ENCODE measurements around the gene NUDT11.
"Not testable (repeated sequence)": the region's sequence is repeated elsewhere in the genome, so short reads cannot be mapped to it uniquely, and the experiment has no call there.

NUDT11 gene

DNA sequence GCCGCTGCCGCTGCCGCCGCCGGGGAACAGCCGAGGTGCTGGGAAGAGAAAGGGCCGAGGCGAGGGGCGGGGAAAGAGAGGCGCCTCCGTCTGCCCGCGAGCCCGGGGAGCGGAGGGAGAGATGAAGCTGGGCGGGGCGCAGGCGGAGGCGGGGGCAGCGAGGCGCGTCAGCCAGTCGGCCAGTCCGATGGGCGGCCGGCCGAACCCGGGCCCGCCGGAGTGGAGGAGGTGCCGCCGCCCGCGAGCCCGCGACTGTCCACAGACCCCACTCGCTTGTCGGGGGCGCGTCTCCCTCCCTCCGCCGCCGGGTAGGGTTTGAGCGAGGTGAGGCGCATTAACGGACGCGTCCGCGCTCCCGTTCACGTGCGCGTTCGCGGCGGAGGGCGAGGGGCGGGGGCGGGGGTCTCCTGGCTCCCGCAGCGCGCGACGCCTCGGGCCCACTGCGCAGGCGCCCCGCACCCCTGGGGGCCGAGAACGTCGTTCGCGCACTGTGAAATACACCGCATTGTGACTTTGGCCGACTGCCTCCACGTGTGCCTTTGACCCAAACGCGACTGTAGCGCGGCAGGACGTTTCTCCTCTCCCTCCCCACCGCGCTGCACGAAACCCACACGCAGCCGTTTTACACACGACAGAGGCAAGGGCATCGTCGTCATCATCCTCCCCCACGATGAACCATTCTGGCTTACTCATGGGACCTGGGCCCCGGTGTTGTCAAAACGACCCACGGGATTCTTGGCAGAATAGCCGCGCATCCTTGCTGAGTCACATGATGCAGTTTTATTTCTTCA, at the start of gene NUDT11:
Gene NUDT11, minus strand, starts transcription at position 92 of the 791 bp plus-strand sequence. CDS start 148 bp downstream, outside the sequence.
- Mint-ChIP-seq H3K27me3 (ENCODE audit: low read depth, poor library complexity) (peaks cover 4% of the 10 kb centered on the region), H3K27ac (peak within 1 kb of the TSS; percentile 84)

DNA sequence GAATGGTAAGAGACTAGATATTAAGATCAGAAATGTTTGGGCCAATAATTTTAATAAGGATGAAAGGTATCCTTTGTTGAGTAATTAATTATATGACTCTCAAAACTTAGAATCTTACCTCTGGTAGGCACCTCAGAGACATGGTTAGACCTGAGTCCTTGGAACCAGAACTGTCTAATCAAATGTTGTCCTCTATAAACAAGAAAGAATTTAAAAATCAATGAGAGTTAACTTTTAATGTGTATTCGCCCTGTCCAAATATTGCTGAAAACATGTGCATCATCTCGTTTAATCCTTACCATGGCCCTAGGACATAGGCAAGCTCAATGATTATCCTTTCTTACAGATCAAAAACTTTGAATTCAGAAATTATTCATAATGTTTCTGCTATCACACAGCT, 24.0 kb upstream of the NUDT11 start:
- Mint-ChIP-seq H3K27me3 (ENCODE audit: low read depth, poor library complexity) (peaks cover 10% of the 10 kb centered on the region), H3K27ac (no peak overlapping the region), H3K4me1 (no peaks in the 10 kb centered on the region), H3K9me3 (peaks cover 37% of the 10 kb centered on the region), H3K4me3 (no peak overlapping the region), H3K36me3 (ENCODE audit: low read depth) (no peaks in the 10 kb centered on the region)
- no peak for DNase-seq
- TF ChIP-seq, protein P1, sequence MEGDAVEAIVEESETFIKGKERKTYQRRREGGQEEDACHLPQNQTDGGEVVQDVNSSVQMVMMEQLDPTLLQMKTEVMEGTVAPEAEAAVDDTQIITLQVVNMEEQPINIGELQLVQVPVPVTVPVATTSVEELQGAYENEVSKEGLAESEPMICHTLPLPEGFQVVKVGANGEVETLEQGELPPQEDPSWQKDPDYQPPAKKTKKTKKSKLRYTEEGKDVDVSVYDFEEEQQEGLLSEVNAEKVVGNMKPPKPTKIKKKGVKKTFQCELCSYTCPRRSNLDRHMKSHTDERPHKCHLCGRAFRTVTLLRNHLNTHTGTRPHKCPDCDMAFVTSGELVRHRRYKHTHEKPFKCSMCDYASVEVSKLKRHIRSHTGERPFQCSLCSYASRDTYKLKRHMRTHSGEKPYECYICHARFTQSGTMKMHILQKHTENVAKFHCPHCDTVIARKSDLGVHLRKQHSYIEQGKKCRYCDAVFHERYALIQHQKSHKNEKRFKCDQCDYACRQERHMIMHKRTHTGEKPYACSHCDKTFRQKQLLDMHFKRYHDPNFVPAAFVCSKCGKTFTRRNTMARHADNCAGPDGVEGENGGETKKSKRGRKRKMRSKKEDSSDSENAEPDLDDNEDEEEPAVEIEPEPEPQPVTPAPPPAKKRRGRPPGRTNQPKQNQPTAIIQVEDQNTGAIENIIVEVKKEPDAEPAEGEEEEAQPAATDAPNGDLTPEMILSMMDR (IDR thresholded peaks at IDR 0.05), result no peak

More for the DNA sequence above, at the start of gene NUDT11:
- H3K4me1 Mint-ChIP-seq, result peaks cover 18% of the 10 kb centered on the region
- H3K4me3 Mint-ChIP-seq, result peak within 1 kb of the TSS; percentile 85
- TF ChIP-seq, protein P1 (IDR thresholded peaks at IDR 0.05), result no peak
- H3K36me3 Mint-ChIP-seq (ENCODE audit: low read depth), result no peaks in the 10 kb centered on the region
- DNase-seq, result peak; percentile 85
- peaks cover 36% of the 10 kb centered on the region for H3K9me3 Mint-ChIP-seq

GRCh38 chrX:51519131-51519530, 22.7 kb upstream of the NUDT11 start:
- H3K4me1 Mint-ChIP-seq; H3K4me3 Mint-ChIP-seq; H3K27ac Mint-ChIP-seq; H3K27me3 Mint-ChIP-seq (ENCODE audit: low read depth, poor library complexity); H3K36me3 Mint-ChIP-seq (ENCODE audit: low read depth); DNase-seq: not testable (repeated sequence)
- peaks cover 39% of the 10 kb centered on the region for H3K9me3 Mint-ChIP-seq

GRCh38 chrX:51507551-51507950, 11.2 kb upstream of the NUDT11 start:
- H3K9me3 Mint-ChIP-seq, result peaks cover 52% of the 10 kb centered on the region
- no peak for DNase-seq
- H3K4me3 Mint-ChIP-seq, result no peak overlapping the region
- H3K27me3 Mint-ChIP-seq (ENCODE audit: low read depth, poor library complexity), result peaks cover 3% of the 10 kb centered on the region
- no peaks in the 10 kb centered on the region for H3K36me3 Mint-ChIP-seq (ENCODE audit: low read depth)
- TF ChIP-seq, protein P1 (IDR thresholded peaks at IDR 0.05), result no peak
- no peaks in the 10 kb centered on the region for H3K4me1 Mint-ChIP-seq
- H3K27ac Mint-ChIP-seq, result no peak overlapping the region

GRCh38 chrX:51495701-51496488, 497 bp downstream of the NUDT11 start:
- not testable (repeated sequence) for H3K27me3 Mint-ChIP-seq (ENCODE audit: low read depth, poor library complexity); H3K36me3 Mint-ChIP-seq (ENCODE audit: low read depth)
- Mint-ChIP-seq H3K27ac (peak overlapping the region; percentile 74), H3K4me1 (peaks cover 22% of the 10 kb centered on the region), H3K9me3 (peaks cover 32% of the 10 kb centered on the region), H3K4me3 (peak overlapping the region; percentile 85)
- DNase-seq, result peak; percentile 21

GRCh38 chrX:51494409-51494808, 2.0 kb downstream of the NUDT11 start:
- TF ChIP-seq, protein P1 (IDR thresholded peaks at IDR 0.05), result no peak
- Mint-ChIP-seq H3K36me3 (ENCODE audit: low read depth) (no peaks in the 10 kb centered on the region), H3K4me1 (peaks cover 22% of the 10 kb centered on the region), H3K4me3 (peak overlapping the region; percentile 85), H3K27ac (no peak overlapping the region), H3K9me3 (peaks cover 24% of the 10 kb centered on the region), H3K27me3 (ENCODE audit: low read depth, poor library complexity) (peaks cover 4% of the 10 kb centered on the region)
- DNase-seq, result no peak

Data from nephron progenitor cell (in vitro differentiated cells).